ENCODE data around the gene VPS13D.

DNA sequence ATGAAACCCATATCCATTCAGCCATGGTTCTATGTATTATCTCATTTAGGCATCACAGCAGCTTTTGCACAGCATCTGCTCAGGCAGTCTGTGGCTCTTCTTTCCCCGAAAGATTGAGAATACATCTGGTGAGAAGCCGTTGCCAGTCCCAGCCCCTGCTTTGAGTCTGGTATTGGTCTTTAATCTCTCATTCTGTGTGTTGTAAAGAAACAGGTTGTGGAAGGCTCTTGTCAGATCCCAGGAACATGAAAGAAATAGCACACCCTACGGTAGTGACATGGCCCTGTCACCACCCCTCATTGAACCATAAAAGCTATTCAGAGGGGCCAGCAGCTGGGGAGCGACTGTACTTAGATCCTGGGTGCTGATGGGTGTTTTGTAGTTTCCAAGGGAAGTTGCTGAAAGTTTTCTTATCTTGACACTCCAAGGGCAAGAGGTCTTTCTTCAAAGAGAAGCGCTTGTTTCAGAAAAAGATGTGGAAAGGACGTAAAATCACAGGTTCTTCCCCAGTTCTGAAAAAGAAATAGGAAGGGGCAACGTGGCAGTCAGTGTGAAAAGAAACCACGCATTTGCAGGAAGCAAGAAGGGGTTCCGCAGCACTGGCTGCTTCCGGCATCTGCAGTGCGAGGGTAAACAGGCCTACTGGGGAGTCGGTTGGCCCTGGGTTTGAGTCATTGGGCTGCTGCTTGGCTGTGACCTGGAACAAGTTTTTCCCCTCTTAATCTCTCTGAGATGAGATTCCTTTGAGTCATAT is 243.1 kb downstream of the VPS13D start:
- TF ChIP-seq POLR2A (IDR thresholded peaks at IDR 0.05; ENCODE audit: extremely low read depth, insufficient read length): no peak
- TF ChIP-seq, protein P1, sequence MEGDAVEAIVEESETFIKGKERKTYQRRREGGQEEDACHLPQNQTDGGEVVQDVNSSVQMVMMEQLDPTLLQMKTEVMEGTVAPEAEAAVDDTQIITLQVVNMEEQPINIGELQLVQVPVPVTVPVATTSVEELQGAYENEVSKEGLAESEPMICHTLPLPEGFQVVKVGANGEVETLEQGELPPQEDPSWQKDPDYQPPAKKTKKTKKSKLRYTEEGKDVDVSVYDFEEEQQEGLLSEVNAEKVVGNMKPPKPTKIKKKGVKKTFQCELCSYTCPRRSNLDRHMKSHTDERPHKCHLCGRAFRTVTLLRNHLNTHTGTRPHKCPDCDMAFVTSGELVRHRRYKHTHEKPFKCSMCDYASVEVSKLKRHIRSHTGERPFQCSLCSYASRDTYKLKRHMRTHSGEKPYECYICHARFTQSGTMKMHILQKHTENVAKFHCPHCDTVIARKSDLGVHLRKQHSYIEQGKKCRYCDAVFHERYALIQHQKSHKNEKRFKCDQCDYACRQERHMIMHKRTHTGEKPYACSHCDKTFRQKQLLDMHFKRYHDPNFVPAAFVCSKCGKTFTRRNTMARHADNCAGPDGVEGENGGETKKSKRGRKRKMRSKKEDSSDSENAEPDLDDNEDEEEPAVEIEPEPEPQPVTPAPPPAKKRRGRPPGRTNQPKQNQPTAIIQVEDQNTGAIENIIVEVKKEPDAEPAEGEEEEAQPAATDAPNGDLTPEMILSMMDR (IDR thresholded peaks at IDR 0.05; ENCODE audit: low read depth, low read length): no peak
